ENCODE measurements around the gene EHD4.

The EHD4 gene

DNA sequence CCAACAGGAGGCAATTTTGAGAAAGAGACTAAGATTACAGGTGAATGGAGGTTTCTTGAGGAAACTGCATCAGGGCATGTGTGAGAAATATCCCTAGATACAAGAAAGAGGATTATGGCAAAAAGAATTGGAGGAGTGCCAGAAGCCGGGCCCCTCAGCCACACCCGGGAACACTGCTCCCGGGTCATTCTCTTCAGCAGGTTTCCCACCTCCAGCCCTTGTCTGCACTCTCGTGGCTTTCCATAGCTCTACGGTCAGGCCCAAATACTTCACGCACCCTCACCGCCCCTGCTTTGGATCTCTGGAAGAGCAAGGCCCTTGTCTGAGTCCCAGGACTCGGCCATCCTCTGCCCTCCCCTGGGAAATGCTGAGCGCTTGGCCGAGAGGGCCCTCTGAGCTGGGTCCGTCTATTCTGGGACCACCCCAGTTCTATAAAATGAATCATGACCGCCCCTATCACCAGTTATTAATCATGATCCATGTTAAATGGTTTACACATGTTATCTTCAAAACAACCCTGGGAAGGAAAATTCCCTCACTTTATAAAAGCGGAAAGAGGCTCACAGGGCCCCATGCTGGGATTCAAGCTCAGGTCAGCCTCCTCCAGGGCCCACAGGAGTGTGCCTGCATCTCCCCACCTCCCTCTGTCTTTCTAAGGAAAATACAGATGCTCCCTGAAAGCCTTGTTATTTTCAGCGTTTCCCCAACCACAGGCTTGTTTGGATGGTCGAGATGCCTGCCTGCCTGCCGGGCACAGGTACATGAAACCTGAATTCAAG, 39.7 kb downstream of the EHD4 start:
- TF ChIP-seq, protein P1, sequence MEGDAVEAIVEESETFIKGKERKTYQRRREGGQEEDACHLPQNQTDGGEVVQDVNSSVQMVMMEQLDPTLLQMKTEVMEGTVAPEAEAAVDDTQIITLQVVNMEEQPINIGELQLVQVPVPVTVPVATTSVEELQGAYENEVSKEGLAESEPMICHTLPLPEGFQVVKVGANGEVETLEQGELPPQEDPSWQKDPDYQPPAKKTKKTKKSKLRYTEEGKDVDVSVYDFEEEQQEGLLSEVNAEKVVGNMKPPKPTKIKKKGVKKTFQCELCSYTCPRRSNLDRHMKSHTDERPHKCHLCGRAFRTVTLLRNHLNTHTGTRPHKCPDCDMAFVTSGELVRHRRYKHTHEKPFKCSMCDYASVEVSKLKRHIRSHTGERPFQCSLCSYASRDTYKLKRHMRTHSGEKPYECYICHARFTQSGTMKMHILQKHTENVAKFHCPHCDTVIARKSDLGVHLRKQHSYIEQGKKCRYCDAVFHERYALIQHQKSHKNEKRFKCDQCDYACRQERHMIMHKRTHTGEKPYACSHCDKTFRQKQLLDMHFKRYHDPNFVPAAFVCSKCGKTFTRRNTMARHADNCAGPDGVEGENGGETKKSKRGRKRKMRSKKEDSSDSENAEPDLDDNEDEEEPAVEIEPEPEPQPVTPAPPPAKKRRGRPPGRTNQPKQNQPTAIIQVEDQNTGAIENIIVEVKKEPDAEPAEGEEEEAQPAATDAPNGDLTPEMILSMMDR (IDR thresholded peaks at IDR 0.05; ENCODE audit: low read length, missing control alignments) = no peak
- no peak for DNase-seq (ENCODE audit: low read depth)

DNA sequence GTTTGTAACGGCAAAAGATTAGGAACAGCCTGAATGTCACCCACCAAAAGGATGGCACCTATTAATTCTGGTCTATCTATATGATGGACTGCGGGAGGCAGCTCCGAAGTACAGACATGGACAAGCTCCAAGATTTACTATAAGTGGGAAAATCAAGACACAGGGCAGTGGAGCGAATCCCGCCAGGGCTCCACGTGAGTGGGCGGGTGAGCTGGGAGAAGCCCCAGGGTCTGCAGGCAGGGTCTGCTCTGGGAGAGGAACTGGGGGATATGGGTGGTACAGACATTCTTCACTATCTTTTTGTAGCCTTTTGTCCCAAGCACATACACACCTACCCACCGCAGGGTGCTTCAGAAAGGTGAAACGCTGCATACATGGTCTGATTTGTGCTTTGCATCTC, 40.3 kb downstream of the EHD4 start:
- H3K4me3 ChIP-seq (replicated peaks; ENCODE audit: low read depth, low read length) = no peak overlapping the region
- DNase-seq (ENCODE audit: low read depth) = no peak
- TF ChIP-seq, protein P1 (IDR thresholded peaks at IDR 0.05; ENCODE audit: low read length, missing control alignments) = no peak

More for the DNA sequence above, 39.7 kb downstream of the EHD4 start:
- no peak overlapping the region for H3K4me3 ChIP-seq (replicated peaks; ENCODE audit: low read depth, low read length)

DNA sequence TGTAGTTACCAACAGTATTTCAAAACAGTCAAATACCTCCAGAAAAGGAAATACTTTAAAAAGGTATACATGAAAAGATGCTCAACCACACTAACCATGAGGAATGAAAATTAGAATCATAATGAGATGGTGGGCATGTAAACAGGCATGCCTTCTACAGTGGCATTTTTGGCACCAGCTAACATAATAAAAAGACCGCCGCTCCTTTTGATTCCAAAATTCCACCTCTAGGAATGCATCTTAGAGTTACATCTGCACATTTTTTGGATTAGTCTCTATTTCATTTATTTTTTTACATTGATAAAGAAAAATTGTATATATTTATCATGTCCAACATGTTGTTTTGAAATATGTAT, 41.5 kb downstream of the EHD4 start:
- DNase-seq (ENCODE audit: low read depth) = no peak
- TF ChIP-seq, protein P1 (IDR thresholded peaks at IDR 0.05; ENCODE audit: low read length, missing control alignments) = no peak
- no peak overlapping the region for H3K4me3 ChIP-seq (replicated peaks; ENCODE audit: low read depth, low read length)

DNA sequence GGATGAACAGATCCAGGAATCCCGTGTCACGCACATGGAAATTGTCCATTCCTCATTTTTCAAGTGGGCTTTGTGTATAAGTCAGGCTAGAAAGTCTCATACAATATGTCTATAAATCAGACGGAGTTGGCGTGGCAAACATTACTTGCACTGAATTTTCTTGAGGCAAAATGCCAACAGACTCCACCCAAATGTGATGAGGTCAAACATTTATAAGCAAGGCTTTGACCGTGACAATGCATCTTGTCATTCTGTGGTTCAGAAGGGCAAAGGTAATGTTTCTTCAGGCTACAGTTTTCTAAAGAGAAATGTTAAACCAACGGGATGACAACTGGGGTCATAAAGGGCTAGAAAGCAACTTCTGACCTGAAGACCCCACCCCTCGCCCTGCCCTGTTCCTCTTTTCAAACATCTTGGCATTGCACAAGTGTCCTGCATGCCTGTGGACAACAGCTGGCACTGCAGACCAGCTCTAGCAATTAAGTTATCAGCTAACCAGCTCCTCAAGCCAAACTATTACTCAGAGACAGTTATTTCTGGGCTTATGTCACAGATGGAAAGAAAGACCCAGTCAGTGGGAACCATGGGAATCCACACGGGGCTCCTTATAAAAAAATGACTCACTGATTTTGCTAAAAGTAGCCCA, 42.0 kb downstream of the EHD4 start:
- H3K4me3 ChIP-seq (replicated peaks; ENCODE audit: low read depth, low read length) = no peak overlapping the region
- DNase-seq (ENCODE audit: low read depth) = peak; percentile 94
- TF ChIP-seq, protein P1 (IDR thresholded peaks at IDR 0.05; ENCODE audit: low read length, missing control alignments) = peak; percentile 45

DNA sequence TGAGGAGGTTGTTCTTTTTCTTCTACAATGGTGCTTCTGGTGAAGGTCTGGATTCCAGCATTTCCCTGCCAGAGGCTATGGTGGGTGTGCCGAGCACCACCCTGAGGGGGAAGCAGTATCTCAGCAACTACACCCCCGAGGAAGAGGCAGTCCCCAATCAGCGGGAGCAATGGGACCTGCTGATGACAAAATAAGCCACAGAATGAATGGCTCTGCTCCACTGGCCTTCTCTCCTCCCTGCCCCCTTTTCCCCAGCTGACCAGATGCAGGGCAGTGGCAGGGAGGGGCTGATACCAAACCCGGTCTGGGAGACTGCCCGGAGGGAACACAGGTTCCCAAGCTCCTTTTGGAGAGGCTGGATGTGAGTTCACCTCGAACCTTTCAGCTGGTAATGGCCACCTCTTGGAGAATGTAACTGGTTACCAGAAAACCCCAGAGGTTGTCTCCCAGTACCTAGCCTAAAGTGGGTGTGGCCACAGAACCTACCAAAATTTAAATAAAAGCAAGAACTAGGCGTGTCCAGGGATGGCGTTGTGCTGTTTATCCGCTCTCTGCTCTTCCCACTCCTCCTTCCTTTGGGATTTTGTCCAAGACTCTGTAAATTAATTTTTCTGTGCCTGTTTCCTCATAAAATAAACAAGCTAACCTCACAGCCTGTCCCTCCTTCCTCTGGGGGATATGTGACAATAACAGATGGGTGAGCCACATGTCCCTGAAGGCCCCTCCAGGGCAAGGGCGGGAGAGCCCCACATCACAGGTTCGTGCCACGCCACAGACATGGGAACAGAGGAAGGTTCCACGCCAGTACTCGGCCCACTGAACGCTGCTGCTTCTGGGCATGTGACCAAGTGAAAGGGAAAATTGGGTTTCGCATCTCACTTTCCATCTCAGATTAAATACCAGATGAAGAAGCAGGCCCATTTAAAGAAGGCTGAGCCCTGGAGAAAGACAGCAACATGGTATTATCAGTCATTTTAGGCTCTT, 43.4 kb downstream of the EHD4 start:
- H3K4me3 ChIP-seq (replicated peaks; ENCODE audit: low read depth, low read length) = no peak overlapping the region
- no peak for DNase-seq (ENCODE audit: low read depth)
- TF ChIP-seq, protein P1 (IDR thresholded peaks at IDR 0.05; ENCODE audit: low read length, missing control alignments) = no peak

DNA sequence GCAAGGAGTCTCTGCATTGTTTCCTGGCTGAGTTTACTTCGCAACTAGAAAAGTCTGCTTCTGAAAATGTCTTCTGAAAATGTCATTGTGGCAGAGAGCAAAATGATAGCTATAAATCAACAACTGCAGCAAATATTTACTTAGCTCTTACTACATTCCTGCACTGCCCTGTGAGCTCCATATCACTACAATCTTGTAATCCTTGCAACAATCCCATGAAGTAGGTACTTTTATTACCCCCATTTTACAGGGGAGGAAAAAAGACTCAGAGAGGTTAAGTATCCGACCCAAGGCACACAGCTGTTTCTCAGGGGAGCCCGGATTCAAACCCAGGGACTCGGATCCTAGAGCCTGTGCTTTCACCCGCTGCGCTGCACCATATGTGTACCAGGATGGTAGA, 44.3 kb downstream of the EHD4 start:
- no peak for DNase-seq (ENCODE audit: low read depth)
- TF ChIP-seq, protein P1 (IDR thresholded peaks at IDR 0.05; ENCODE audit: low read length, missing control alignments) = no peak
- H3K4me3 ChIP-seq (replicated peaks; ENCODE audit: low read depth, low read length) = no peak overlapping the region

Data from fibroblast of pulmonary artery (primary cell).